ENCODE measurements around the gene GPR39.

- TF ChIP-seq CTCF (IDR thresholded peaks at IDR 0.05) (no peak), POLR2A (IDR thresholded peaks at IDR 0.05) (no peak), EP300 (IDR thresholded peaks at IDR 0.05) (no peak)
Measured at GRCh38 chr2:132557694-132558093, 141.1 kb downstream of the GPR39 start.

Data from upper lobe of left lung (tissue), 4 donors.